HepG2 (cell line): ENCODE data around the gene CCDC117. TPM values are rescaled to one million over a fixed set of nuclear protein-coding genes. Genes with fewer than 3 reads are reported as not detected.

Source experiments
- CREM ChIP-seq, 2 experiments: sonication (generic) in 1 of 2; formaldehyde crosslinking in 1 of 2; IDR thresholded peaks; 2 replicates each; pipeline versions ENCODE4 v1.4.0 to v1.6.1; 2016 to 2020; ENCODE audit warnings: antibody characterized with exemption in 1 of 2, mild to moderate bottlenecking in 1 of 2, missing genetic modification reagents in 1 of 2
- DMTF1 ChIP-seq: sonication (generic); formaldehyde crosslinking; IDR thresholded peaks from 2 replicates; pipeline ENCODE4 v1.4.0; 2020; ENCODE audit warnings: mild to moderate bottlenecking, missing genetic modification reagents
- E2F2 ChIP-seq: sonication (generic); formaldehyde crosslinking; IDR thresholded peaks from 2 replicates; pipeline ENCODE4 v1.4.0; 2020; ENCODE audit warnings: missing genetic modification reagents, borderline replicate concordance
- IKZF4 ChIP-seq: sonication (generic); formaldehyde crosslinking; IDR thresholded peaks from 2 replicates; pipeline ENCODE4 v1.5.1; 2020; ENCODE audit warnings: borderline replicate concordance, mild to moderate bottlenecking, low read depth, missing genetic modification reagents; ENCODE audit errors: not compliant biosample characterization
- NCOR1 ChIP-seq: fragments of 200-600 bp; sonication (generic); IDR thresholded peaks from 2 replicates; pipeline ENCODE4 v1.7.0; 2017; ENCODE audit warnings: antibody characterized with exemption, low read length, borderline replicate concordance
- TBX3 ChIP-seq: fragments of 450-650 bp; IDR thresholded peaks from 2 replicates; pipeline ENCODE4 v1.6.1; 2017; ENCODE audit warnings: antibody characterized with exemption, mild to moderate bottlenecking, inconsistent platforms, borderline replicate concordance
- ZNF232 ChIP-seq: sonication (generic); formaldehyde crosslinking; IDR thresholded peaks from 2 replicates; pipeline ENCODE4 v1.4.0; 2020; ENCODE audit warnings: missing genetic modification reagents, borderline replicate concordance
- ZNF275 ChIP-seq: sonication (generic); formaldehyde crosslinking; IDR thresholded peaks from 2 replicates; pipeline ENCODE4 v1.8.0; 2022; ENCODE audit warnings: missing genetic modification reagents, mild to moderate bottlenecking, inconsistent platforms, borderline replicate concordance
- ZNF646 ChIP-seq: sonication (generic); formaldehyde crosslinking; IDR thresholded peaks from 2 replicates; pipeline ENCODE4 v1.9.0; 2021; ENCODE audit warnings: mild to moderate bottlenecking, missing genetic modification reagents
- ZNF710 ChIP-seq: sonication (generic); formaldehyde crosslinking; IDR thresholded peaks from 2 replicates; pipeline ENCODE4 v1.5.0; 2020; ENCODE audit warnings: mild to moderate bottlenecking, missing genetic modification reagents, borderline replicate concordance
- polyA plus RNA-seq, 8 experiments: library from polyadenylated mRNA; depleted of rRNA in 3 of 8; stranded (reverse) in 7 of 8; unstranded in 1 of 8; fragments of >200 nt; fragmentation: Illumina TruSeq in 4 of 8; extraction: Trizol in 4 of 8; gene quantifications; 2 replicates each; pipeline versions ENCODE4 v1.2.1 to v1.2.3, GENCODE V29; 2011 to 2016; ENCODE audit warnings: low read depth in 4 of 8, missing spikeins in 1 of 8, mixed read lengths in 1 of 8; ENCODE audit not compliant: insufficient read depth in 1 of 8
- total RNA-seq, 5 experiments: library from RNA; depleted of rRNA; stranded (reverse); fragments of >200 nt; fragmentation: Illumina TruSeq; extraction: Trizol; gene quantifications; 2 replicates each; pipeline ENCODE4 v1.2.3, GENCODE V29; 2016; ENCODE audit warnings: low read depth in 1 of 5

The CCDC117 gene
- total and polyA plus RNA-seq, 2 of the 13 experiments (the other 11 are each of a cell fraction or from before 2014, with no cell fraction given), result 12.6 to 34.2 TPM

- TF ChIP-seq ZNF646 (CRISPR knock-in tag) (no peak), IKZF4 (CRISPR knock-in tag) (peak; percentile 83), DMTF1 (CRISPR knock-in tag) (no peak), CREM (IDR thresholded peaks at IDR 0.05) (peak; percentile 38), CREM (CRISPR knock-in tag; IDR thresholded peaks at IDR 0.05) (no peak), E2F2 (CRISPR knock-in tag) (0 out of 2 replicates have a peak, but pooled peaks have one; percentile 30), ZNF275 (no peak), ZNF232 (CRISPR knock-in tag) (peak; percentile 52; the same call in 1 of the 2 replicates), ZNF710 (CRISPR knock-in tag) (no peak), NCOR1 (no peak; the same call in 1 of the 2 replicates), TBX3 (no peak)
These were observed 28.0 kb downstream of the CCDC117 start, which contains the start of gene XBP1 (continued) for GRCh38 chr22:28800308-28801041.
